GM18870 (cell line): ENCODE results near the gene SPTBN1.
"Not testable (repeated sequence)": the region's sequence is repeated elsewhere in the genome, so short reads cannot be mapped to it uniquely, and the experiment has no call there.

Experiments used
- ATAC-seq: cut with Tn5 transposase; IDR thresholded peaks from one replicate; pipeline ENCODE4 v1.9.1; 2021; ENCODE audit warnings: moderate library complexity; ENCODE audit not compliant: unreplicated experiment

The SPTBN1 gene

DNA sequence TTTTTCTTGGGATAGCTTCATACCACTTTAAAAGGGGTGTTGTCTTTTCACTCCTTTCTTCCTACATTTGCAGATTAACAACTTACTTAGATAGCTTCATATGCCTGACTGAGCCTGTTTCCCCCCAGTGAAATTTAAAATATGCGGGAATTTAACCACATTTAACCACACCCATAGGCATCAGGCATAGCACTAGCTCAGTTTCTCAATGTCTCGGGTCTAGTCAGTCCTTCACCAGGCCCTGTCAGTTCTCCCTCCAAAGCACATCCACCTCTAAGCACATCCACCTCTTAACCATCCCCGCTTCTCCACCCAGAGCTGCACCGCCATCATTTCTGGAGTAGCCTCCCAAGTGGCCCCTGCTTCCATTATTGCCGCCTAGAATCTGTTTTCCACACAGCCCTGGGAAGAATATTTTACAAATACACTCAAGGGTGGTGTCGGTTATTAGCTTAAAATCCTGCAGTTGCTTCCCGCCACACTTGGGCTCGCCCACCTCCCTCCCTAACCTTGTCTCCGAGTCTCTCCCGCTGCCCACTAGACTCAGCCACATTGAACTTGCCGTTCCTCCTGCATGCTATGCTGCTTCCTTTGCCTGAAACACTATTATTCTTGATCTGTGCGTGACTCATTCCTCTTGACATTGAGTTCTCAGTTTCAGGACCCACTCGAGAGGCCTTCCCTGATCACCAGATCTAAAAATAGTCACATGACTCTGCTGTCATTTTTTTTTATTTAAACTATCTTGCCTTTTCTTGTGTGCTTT is 68.3 kb downstream of the SPTBN1 start:
- peak; percentile 67 for ATAC-seq

DNA sequence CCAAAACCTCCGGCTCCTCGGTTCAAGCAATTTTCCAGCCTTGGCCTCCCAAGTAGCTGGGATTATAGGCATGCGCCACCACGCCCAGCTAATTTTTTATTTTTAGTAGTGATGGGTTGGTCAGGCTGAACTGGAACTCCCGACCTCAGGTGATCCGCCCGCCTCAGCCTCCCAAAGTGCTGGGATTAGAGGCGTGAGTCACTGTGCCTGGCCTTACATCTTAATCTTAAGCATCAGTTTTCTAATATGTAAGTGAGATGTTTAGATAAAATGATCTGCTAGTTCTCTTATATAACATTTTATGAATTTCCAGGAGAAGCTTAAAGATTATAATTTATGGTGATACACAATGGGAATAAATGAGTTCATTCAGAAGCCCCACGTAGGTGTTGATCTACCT is 69.2 kb downstream of the SPTBN1 start:
- ATAC-seq: no peak

DNA sequence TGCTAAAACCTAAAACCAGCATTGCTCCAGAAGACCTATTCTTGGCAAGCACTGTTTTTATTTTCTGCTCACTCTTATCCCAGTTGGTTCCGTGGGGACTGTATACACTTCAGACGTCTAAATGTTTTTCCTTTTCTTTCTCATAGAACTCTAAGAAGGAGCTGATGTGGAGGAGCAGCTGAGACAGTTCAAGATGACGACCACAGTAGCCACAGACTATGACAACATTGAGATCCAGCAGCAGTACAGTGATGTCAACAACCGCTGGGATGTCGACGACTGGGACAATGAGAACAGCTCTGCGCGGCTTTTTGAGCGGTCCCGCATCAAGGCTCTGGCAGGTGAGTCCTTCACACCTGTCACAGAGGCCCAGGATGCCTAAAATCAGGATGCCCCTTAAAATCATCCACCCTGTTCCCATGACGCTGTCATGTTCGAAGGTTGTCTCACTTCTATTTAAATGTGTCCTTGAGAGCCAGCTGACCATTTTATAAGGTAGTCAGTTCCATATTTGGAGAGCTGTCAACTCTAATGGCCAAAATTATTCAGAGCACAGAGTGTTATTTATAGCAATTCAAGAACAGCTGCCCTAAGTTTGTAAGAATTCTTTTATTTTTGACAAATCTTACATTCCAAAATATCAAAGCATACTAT is 70.2 kb downstream of the SPTBN1 start:
- ATAC-seq: no peak

DNA sequence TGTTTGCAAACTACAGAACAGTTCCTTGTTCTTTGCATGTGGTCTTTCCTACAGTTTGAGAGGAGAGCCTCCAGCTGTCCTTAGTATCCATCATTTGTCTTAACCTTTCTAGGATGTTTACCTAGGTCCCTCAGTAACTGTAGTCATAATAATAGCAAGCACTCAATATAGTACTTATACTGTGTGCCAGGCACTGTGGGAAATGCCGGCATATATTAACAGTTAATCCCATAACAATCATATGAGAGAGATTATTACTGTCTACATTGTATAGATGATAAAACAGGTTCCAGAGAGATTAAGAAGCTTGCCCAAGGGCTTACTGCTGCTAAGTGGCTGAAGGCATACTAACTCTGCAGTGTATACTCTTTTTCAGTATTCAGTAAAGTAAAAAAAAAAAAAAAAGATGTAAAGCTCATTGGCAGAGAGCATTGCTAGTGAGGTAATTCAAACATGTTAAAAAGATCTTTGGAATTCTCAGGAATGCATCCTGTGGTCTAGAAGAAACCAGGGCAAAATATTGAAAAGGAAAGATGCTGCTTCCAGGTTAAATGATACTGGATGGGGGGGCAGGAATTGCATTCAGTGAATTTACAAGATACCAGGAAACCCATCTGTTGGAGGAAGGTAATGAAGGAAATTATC is 72.3 kb downstream of the SPTBN1 start:
- ATAC-seq: no peak

DNA sequence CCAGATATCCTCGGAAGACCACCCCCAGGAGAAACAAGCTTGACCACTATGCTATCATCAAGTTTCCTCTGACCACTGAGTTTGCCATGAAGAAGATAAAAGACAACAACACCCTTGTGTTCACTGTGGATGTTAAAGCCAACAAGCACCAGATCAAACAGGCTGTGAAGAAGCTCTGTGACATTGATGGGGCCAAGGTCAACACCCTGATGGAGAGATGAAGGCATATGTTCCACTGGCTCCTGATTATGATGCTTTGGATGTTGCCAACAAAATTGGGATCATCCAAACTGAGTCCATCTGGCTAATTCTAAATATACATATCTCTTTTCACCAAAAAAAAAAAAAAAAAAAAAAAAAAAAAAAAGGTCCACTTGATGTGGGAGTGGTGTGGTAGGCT is 73.4 kb downstream of the SPTBN1 start:
- ATAC-seq: not testable (repeated sequence)

DNA sequence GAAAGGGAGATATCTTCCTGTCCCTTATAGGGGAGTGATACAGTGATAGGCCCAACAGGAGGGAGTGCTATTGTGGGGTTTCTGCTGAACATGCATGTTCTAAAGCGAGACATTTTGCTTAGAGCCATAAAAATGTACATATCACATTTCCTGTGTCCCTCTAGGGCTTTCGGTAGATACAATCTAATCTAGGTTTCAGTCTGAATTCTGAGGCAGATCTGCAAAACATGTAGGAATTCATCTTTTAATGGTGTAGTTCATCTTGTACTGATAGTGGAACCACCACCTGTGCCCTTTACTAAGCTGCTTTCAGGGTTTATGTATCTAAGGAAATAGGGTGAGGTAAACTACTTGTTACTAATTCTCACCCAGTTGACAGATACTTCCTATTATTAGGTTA is 73.8 kb downstream of the SPTBN1 start:
- no peak for ATAC-seq

DNA sequence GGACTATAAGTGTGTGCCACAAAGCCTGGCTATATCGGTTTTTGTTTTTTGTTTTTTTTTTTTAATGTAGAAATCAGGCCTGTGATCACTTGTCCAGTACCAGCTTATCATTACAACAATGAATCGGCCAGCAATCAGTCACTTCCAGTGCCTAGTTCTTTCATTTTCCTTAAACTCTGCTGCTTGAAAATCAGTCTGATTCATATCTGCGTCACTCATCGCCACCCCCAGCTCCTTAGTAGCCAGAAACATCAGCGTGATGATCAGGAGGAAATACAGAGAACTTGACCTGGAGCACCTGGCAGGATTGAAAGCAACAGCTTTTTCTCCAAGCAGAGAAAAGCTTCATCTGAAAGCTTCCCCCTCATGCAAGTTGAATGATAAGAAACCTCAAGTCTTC is 75.4 kb downstream of the SPTBN1 start:
- no peak for ATAC-seq

DNA sequence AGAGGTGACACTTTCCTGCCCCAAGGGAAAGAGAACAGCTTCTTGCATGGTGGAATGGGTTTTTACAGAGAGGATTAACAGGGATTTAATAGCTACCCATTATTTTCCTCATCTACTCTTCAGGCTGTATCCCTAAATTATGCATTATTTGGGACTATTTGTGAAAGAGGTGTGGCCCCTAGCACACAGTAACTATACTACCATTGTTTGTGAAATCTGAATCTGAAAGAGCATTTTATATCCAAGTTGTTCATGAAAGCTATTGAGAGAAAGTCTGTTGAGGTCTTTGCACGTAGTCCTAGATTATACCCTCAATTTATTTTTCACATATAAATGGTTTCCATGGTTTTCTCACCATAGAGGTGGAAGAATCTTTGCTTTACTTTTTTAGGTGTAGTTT is 78.1 kb downstream of the SPTBN1 start:
- no peak for ATAC-seq

DNA sequence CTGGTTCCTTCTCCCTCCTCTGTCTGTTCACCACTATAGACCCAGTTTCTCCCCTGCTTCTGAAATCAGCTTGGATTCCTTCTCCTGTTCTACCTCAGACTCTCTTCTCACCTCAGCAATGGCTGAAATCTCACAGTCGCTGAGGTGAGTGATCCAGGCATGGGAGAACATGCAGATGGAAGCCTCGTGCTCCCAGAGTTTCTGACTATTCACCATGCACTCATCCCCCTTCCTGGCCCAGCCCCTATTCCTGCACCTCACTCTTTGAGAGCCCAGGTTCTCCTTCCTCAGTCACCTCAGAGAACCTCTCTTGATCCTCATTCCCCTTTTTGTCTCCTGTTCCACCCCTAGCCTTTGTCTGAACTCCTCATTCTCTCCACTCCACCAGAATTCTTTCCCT is 78.5 kb downstream of the SPTBN1 start:
- no peak for ATAC-seq

DNA sequence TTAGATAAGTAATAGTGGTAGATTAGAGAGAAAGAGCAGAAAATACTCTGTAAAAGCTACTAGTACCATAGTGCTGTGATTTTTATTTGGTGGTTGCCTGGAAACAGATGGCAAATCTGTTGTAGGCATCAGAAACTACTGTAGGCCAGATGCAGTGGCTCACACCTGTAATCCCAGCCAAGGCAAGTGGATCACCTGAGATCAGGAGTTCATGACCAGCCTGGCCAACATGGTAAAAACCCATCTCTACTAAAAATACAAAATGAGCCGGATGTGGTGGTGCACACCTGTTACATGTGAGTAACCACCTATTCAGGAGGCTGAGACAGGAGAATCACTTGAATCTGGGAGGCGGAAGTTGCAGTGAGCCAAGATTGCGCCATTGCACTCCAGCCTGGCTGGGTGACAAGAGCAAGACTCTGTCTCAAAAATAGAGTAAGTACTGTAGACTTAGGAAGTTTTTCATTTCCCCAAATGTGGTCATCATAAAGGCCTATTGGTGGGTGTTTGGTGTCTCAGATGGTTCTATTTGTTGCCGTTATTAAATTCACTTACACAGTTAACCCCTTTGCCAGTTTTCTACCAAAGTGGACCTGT is 79.6 kb downstream of the SPTBN1 start:
- no peak for ATAC-seq

DNA sequence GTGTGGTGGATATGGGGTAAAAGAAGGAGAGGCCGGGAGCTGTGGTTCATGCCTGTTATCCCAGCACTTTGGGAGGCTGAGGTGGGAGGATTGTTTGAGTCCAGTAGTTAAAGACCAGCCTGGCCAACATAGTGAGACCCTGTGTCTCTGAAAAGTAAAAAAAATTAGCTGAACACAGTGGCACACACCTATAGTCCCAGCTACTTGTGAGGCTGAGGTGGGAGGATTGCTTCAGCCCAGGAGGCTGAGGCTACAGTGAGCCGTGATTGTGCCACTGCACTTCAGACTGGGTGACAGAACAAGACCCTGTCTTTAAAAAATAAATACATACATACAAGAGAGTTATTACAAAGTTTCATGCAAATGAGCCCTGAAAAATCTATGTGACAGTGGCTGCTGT is 80.6 kb downstream of the SPTBN1 start:
- ATAC-seq: no peak

DNA sequence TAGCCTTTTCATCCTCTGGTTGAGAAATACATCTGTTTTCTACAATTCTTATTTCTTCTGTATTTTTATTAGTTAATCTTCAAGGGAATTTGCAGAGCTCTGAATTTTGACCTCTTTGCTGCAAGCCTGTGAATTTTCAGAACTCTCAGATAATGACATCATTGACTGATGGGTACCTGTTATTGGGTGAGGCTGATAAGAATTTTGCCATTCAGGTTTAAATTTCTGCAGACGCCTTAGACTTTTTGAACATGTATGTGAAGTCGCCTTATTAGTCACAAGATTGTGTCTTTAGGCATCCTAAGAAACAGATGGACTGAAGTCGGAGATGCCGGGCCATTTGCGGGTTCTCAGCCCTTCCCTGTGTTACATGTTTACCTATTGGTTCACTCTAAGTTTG is 82.4 kb downstream of the SPTBN1 start:
- no peak for ATAC-seq

DNA sequence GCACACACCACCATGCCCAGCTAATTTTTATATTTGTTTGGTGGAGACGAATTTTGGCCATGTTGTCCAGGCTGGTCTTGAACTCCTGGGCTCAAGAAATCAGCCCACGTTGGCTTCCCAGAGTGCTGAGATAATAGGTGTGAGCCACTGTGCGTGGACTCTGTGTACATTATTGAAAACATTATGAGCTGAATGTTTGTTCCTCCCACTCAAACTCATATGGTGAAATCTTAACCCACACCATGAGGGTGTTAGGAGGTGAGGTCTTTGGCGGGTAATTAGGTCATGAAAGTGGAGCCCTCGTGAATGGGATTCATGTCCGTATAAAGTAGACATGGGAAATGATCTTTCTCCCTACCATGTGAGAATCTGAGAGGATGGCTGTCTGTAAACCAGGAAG is 83.6 kb downstream of the SPTBN1 start:
- no peak for ATAC-seq

DNA sequence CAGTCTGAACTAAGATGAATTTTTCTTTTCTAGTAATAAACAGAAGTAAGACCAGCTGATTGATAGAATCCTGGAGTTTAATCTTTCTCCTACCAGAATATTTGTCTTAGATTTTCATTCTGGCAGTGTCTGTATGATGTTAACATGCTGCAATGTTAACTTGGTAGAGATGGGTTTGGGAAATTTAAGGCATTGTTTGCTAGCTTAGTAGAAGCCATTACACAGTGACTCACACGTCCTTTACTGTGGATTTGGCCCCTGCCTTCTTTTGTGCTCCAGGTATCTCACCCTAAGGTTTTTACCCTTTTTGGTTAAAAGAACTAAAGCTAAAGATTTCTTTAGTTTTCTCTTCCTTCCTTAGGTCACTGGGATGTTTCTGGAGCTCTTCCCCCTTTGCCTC is 84.1 kb downstream of the SPTBN1 start:
- no peak for ATAC-seq

DNA sequence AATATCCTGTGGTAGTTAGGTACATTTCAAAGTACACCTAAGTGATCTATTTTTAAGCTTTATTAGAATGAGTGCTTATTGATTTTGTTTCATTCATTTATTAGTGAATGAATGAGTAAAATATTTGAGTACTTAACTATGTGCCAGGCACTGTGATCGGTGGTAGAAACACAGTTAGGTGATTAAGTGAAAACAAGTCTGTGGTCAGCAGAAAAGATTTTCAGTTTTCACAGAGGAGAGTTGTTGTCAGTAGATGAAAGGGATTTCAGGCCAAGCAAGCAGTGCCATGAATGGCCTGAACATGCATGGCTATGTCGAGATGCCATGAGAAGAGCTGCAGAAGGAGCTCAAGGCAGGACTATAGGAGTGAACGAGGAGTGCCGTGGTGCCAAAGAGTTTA is 85.9 kb downstream of the SPTBN1 start:
- no peak for ATAC-seq

DNA sequence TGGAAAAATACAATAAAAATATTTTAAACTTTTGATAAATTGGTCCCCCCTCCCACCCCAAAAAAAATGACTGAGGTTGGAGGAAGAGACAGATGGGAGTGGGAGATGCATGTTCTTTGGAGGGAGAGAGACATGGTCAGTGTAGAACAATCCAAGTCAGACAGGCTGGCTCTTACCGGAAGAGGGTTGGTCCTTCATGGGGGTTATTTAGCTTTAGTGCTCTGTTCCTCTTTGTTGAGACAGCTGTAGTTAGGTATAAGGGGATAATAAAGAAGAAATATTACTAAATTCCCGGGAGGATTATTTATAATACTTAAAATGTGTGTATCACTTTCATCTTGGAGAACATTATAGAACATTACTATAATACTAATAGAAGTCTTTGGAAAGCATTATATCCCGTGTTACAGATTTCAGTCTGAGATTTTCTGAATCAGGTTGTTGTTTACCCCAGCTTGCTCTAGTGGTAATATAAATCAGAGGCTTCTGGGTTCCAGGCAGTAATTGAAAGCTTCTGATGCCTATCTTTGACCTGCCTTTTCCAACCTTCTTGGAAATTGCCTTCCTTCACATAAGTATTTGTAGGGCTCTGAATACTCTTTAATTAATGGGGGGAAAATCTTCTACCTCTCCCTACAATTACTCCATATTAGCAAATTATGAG is 87.7 kb downstream of the SPTBN1 start:
- ATAC-seq: no peak

DNA sequence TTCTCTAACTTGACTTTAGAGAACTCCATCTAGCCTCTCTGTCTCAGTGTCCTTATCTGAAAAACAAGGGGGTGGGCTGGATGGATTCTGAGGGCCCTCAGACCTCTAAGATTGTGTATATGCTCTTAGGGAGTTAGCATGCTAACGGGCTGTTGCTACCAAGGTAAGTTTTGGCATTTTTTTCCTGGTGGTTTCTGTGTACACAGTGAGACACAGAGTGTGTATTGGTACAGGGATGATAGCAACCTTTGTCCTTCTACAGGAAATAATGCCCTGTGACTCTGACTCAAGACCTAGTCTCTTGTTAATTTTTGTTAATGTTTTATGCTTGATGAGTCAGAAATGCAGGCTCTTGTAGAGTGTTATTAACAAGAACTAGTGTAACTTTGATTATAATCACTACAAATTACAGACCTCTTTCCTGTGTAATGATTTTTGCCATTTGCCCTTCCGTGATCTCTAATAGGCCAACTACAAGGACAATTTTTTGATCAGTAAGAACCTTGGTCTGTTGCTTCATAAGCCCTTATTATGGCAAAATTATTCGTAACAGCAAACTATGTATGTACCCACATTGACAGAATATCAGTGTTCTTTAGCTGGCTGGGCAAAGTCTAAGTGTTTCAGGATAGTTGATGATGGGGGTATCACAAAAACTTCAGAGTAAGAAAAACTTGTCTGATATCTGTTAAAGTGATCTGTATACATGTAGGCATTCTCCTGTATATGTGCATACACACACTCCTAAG is 89.7 kb downstream of the SPTBN1 start:
- ATAC-seq: peak; percentile 75

DNA sequence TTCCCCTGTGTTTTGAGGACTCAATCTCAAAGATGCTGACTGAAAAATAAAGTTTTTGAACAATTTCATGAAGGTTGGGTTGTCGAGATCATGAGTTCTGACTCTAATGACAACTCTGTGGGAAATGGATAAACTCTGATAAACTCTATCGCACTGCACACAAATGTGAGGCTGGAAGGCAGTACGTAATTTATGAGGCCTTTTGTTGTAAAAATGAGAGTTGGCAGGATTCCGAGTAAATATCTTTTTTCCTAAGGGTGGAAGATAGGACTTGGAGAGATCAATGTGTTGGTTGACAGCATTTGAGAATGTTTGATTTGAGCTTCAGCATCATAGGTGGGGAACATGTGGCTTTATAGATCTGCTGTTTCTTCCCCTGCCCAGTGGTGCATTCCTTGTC is 90.4 kb downstream of the SPTBN1 start:
- peak; percentile 4 for ATAC-seq

DNA sequence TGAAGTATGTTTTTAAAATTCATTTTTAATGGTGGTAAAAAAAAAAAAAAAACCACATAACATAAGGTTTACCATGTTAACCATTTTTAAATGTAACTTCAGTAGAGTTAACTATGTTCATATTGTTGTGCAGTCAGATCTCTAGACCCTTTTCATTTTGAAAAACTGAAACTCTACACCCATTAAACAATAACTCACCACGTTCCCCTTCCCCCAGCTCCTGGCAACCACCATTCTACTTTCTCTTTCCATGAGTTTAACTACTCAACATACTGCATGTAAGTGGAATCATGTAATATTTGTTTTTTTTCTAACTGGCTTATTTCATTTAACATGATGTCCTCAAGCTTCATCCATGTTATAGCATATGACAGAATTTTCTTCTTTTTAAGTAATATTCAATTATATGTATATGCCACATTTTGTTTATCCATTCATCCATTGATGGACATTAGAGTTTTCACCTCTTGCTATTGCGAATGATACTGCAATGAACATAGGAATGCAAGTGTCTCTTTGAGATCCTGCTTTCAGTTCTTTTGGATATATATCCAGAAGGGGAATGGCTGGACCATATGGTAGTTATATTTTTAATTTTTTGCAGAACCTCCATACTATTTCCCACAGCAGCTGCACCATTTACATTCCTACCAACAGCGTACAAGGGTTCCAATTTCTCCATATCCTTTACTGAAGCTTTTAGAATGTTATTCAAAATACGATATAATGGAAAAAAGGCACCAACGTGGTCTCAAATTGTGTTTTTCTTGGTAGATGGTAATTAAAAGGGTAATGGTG is 91.0 kb downstream of the SPTBN1 start:
- ATAC-seq: peak; percentile 70

DNA sequence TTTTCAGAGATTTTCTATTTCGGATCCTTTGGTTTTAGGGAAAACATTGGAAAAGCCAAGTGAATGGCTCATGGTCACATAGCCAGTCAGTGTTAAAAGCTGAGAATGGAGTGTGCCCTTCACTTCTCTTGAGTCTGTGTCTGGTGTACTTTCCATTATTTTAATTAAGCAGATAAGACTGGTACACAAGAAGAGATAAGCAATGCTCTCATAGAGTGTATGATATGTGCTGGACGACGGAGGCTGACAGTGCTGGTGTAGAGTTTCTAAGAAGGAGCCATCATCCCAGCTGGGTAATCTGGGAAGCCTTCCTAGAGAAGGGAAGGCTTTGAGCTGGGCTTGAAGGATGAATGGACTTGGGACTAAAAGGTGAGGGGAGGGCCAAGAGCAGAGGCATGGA is 93.3 kb downstream of the SPTBN1 start:
- ATAC-seq: no peak
